ENCODE measurements around the gene PTRH1. TPM values are rescaled to one million over a fixed set of nuclear protein-coding genes. Genes with fewer than 3 reads are reported as not detected.

PTRH1 gene
- total and polyA plus RNA-seq, 2 experiments from 2014 or later: 23.7 to 27.5 TPM

- DNase-seq (ENCODE audit: low read depth in 1 of 2, low spot score in 1 of 2): no peak
- Histone ChIP-seq H3K27me3 (no peaks in the 10 kb centered on the region), H3K4me3 (no peak overlapping the region), H3K4me1 (ENCODE audit: low read depth) (no peaks in the 10 kb centered on the region), H3K9me3 (ENCODE audit: low read depth) (no peaks in the 10 kb centered on the region), H3K27ac (no peak overlapping the region), H3K36me3 (no peaks in the 10 kb centered on the region)
- TF ChIP-seq CTCF (IDR thresholded peaks at IDR 0.05; ENCODE audit: low read depth, low read length): no peak
These were observed 16.5 kb upstream of the PTRH1 start for GRCh38 chr9:127731938-127732337.

- Histone ChIP-seq H3K4me3 (no peak overlapping the region), H3K4me1 (ENCODE audit: low read depth) (no peaks in the 10 kb centered on the region), H3K27me3 (no peaks in the 10 kb centered on the region), H3K36me3 (no peaks in the 10 kb centered on the region), H3K9me3 (ENCODE audit: low read depth) (no peaks in the 10 kb centered on the region), H3K27ac (no peak overlapping the region)
- TF ChIP-seq CTCF (IDR thresholded peaks at IDR 0.05; ENCODE audit: low read depth, low read length): no peak
- no peak for DNase-seq (ENCODE audit: low read depth in 1 of 2, low spot score in 1 of 2)
These were observed 15.4 kb upstream of the PTRH1 start for GRCh38 chr9:127730799-127731410.

- no peak overlapping the region for H3K4me3 ChIP-seq
- H3K27ac ChIP-seq: no peak overlapping the region
- H3K36me3 ChIP-seq: no peaks in the 10 kb centered on the region
- H3K27me3 ChIP-seq: no peaks in the 10 kb centered on the region
- no peaks in the 10 kb centered on the region for H3K9me3 ChIP-seq (ENCODE audit: low read depth)
- no peak for TF ChIP-seq CTCF (IDR thresholded peaks at IDR 0.05; ENCODE audit: low read depth, low read length)
- no peak for DNase-seq (ENCODE audit: low read depth in 1 of 2, low spot score in 1 of 2)
- no peaks in the 10 kb centered on the region for H3K4me1 ChIP-seq (ENCODE audit: low read depth)
These were observed 14.8 kb upstream of the PTRH1 start for GRCh38 chr9:127730262-127730661.

GRCh38 chr9:127729522-127730256 is 14.2 kb upstream of the PTRH1 start:
- no peak for DNase-seq (ENCODE audit: low read depth in 1 of 2, low spot score in 1 of 2)
- Histone ChIP-seq H3K27me3 (no peaks in the 10 kb centered on the region), H3K36me3 (no peaks in the 10 kb centered on the region), H3K4me3 (no peak overlapping the region), H3K4me1 (ENCODE audit: low read depth) (no peaks in the 10 kb centered on the region), H3K9me3 (ENCODE audit: low read depth) (no peaks in the 10 kb centered on the region), H3K27ac (no peak overlapping the region)
- no peak for TF ChIP-seq CTCF (IDR thresholded peaks at IDR 0.05; ENCODE audit: low read depth, low read length)

- H3K4me3 ChIP-seq: no peak overlapping the region
- no peak overlapping the region for H3K27ac ChIP-seq
- no peak for TF ChIP-seq CTCF (IDR thresholded peaks at IDR 0.05; ENCODE audit: low read depth, low read length)
- peaks cover 5% of the 10 kb centered on the region for H3K4me1 ChIP-seq (ENCODE audit: low read depth)
- no peaks in the 10 kb centered on the region for H3K9me3 ChIP-seq (ENCODE audit: low read depth)
- no peaks in the 10 kb centered on the region for H3K36me3 ChIP-seq
- no peaks in the 10 kb centered on the region for H3K27me3 ChIP-seq
- DNase-seq (ENCODE audit: low read depth in 1 of 2, low spot score in 1 of 2): no peak
These were observed 13.3 kb upstream of the PTRH1 start for GRCh38 chr9:127728808-127729207.

Measured in cardiac muscle cell (in vitro differentiated cells and primary cell).